GM21367 (cell line): Measurements from ENCODE around the gene RICTOR.

Experiments used
- ATAC-seq: cut with Tn5 transposase; IDR thresholded peaks from one replicate; pipeline ENCODE4 v1.9.1; 2021; ENCODE audit not compliant: unreplicated experiment

RICTOR gene, protein sequence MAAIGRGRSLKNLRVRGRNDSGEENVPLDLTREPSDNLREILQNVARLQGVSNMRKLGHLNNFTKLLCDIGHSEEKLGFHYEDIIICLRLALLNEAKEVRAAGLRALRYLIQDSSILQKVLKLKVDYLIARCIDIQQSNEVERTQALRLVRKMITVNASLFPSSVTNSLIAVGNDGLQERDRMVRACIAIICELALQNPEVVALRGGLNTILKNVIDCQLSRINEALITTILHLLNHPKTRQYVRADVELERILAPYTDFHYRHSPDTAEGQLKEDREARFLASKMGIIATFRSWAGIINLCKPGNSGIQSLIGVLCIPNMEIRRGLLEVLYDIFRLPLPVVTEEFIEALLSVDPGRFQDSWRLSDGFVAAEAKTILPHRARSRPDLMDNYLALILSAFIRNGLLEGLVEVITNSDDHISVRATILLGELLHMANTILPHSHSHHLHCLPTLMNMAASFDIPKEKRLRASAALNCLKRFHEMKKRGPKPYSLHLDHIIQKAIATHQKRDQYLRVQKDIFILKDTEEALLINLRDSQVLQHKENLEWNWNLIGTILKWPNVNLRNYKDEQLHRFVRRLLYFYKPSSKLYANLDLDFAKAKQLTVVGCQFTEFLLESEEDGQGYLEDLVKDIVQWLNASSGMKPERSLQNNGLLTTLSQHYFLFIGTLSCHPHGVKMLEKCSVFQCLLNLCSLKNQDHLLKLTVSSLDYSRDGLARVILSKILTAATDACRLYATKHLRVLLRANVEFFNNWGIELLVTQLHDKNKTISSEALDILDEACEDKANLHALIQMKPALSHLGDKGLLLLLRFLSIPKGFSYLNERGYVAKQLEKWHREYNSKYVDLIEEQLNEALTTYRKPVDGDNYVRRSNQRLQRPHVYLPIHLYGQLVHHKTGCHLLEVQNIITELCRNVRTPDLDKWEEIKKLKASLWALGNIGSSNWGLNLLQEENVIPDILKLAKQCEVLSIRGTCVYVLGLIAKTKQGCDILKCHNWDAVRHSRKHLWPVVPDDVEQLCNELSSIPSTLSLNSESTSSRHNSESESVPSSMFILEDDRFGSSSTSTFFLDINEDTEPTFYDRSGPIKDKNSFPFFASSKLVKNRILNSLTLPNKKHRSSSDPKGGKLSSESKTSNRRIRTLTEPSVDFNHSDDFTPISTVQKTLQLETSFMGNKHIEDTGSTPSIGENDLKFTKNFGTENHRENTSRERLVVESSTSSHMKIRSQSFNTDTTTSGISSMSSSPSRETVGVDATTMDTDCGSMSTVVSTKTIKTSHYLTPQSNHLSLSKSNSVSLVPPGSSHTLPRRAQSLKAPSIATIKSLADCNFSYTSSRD (N-terminal part only)

GRCh38 chr5:39074017-39074814 lies at the start of gene RICTOR:
RICTOR (minus strand) TSS chr5:39074399; CDS start chr5:39074377, 22 bp downstream.
- ATAC-seq: peak; percentile 63

GRCh38 chr5:39121922-39122321 lies 47.7 kb upstream of the RICTOR start:
- ATAC-seq: no peak

GRCh38 chr5:39121315-39121714 lies 47.1 kb upstream of the RICTOR start:
- no peak for ATAC-seq

- no peak for ATAC-seq
Measured at GRCh38 chr5:39120052-39120420, 45.8 kb upstream of the RICTOR start.

- ATAC-seq: no peak
Measured at GRCh38 chr5:39119404-39120051, 45.3 kb upstream of the RICTOR start.

DNA sequence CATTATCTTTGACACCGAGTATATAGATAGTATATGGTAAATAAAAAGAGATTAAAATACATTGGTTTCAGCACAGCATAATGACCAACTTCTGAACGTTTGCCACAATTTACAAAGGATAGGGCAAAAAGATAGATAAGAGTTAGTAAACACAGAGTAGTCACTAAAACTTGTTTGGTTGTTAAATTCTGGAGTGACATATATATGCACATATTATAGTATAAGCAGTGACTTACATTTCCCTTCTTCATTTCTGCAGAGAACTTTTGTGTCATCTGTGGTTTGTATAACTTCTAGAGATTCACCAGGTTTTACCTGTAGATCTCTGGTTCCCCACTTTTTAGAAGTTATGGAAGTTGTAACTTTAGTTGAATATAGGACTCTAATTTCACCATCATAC lies 44.4 kb upstream of the RICTOR start:
- no peak for ATAC-seq

GRCh38 chr5:39117401-39117800 lies 43.2 kb upstream of the RICTOR start:
- ATAC-seq: no peak

DNA sequence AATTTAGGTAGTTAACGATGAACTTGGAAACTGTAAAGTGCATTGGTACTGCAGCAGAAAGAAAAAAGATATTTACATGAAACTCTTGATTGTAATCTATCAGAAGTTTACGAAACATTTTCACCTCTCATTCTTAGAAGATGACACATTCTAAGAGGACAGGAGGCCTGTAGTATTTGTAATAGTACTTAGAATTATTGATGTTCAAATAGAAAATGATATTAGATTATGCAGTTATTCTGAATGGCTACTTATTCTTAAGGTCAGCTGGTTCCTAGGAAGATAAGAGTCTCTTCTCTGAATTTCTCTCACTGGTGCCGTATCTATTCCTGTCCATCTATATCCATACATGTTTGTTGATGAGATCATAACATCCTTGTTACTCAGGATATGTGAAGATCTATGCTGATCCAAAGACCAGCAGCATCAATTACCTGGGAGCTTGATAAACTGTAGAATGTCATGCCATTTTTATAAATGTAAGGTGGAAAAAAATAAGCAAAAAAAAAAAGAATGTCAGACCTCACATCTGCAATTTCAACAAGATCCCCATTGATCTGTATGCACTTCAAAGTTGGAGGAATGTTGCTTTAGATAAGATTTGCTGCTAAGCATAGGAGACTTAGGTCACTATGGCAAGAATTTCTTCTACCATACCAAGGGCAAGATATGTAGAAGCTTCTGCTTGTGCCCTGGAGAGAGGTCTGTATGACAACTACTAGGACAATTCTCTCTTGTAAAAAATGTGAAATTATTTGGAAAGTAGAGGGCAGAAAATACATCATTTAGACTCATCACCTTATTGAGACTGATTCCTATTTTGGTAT lies 42.4 kb upstream of the RICTOR start:
- ATAC-seq: no peak

- ATAC-seq: no peak
Measured at GRCh38 chr5:39115644-39116343, 41.6 kb upstream of the RICTOR start.

DNA sequence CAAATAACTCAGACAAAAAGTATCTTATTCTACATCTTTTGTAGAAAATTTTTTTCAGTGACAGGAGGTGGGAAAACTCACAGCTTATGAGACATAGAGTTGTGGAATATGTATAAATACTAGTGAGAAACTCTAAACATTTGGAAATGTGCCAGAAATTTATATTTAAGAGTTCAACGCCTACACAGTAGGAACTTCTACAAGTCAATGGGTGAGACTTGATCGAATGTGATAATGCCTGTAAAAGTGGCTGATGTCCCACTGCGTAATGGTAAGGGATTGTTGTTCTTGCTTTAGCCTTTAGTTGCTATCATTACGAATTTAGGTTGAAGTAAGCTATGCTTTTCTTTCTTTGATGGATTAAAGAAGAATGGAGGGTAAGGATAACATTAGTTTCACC lies 40.0 kb upstream of the RICTOR start:
- ATAC-seq: no peak

- ATAC-seq: no peak
Measured at GRCh38 chr5:39113354-39113953, 39.3 kb upstream of the RICTOR start.

DNA sequence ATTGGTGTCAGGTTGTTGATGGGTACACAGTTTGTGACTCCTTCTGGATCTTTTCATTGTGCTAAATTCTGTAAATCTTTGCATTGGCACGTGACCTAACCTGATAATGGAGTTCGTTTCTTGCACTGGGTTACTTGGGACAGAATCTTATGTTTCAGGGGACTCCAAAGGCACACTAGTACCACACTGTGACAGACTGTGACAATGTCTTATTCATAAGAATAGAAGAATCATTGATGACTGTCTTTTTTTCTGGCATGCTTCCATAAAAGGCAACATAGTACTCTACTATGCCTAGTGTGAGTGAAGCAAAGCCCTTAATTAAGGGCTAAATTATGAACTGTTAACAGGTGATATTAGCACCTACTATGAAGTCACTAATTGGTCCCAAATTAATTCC lies 35.4 kb upstream of the RICTOR start:
- no peak for ATAC-seq

GRCh38 chr5:39108987-39109386 lies 34.8 kb upstream of the RICTOR start:
- no peak for ATAC-seq

DNA sequence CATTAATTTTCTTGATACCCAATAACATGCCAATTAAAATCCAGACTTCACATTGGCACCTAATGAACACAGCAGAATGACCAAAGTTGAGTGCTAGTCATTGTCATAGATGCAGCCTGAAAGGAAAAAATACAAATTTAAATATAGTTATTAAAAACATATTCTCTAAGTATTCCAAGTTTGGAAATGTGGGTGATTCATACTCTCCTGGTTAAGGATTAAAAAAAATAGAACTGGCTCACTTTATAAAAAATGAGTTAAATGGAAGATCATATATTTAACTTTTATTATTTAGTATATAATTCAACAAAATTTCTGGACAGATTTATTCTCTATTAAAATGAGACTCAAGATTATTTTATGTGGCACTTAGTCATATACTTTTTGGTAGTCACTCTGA lies 33.2 kb upstream of the RICTOR start:
- no peak for ATAC-seq

DNA sequence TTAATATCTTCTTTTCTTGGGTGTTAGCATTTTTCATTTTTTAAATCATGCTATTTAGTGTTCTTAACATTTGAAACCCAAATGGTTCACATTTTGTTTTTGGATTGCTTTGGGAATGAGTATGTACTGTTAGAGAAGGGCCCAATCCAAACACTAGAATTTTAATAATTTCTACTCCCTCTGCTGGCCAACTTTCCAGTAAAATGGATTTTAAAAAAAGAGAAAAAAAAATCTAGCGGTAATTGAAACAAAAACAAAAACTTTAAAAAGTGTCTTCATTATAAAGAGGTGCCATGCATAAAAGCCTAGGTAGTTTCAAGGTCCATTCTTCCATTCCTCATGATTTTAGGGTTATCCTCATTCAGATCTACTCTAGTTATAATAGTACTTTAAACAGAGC lies 32.1 kb upstream of the RICTOR start:
- ATAC-seq: no peak

- ATAC-seq: no peak
Measured at GRCh38 chr5:39104221-39104620, 30.0 kb upstream of the RICTOR start.

DNA sequence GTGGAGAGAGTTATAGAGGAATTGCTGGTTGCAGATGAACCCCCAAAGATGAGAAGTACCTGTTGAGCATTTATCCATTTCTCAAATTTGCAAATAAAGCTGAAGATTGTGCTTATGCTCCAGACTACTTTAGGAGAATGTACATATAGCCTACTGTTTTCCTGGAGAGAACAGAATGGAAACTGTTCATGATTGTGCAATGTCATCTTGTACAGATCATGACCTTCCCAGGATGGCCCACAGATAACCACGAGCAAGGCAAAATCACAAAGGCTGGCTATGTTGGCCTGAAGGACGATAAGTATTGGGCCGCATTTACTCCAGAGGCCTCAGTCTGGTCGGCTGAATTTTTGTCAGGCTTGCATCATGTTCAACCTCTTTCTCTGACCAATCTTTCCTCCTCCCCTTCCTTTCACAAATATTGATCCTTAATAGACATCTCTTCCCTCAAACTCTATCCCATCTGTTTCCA lies 28.5 kb upstream of the RICTOR start:
- ATAC-seq: no peak

DNA sequence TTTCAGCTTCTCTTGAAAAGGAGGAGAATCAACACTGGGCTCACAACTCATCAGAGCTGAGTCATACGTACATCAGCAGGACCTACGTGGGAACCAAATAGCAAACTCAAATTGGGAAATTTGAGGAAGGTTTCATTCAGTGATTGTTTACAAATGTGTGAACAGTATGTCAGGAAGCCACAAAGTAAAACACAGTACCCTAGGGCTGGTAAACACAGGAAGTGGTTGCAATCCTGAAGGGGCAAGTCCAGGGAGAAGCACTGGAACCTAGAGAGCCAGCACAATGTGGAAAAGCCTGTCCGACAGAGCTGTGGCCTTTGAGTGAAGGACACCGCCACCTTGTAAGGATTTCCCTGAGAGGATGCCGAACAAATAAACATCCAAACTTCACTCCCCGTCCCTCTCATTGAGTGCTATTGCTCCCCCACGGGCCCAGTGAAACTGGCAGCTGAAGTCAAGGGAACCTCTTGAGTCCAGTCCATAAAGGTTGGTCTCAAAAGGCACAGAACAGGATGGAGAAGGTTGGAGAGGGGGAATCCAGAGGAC lies 26.7 kb upstream of the RICTOR start:
- no peak for ATAC-seq
